ENCODE results near the gene ICA1. TPM values are rescaled to one million over a fixed set of nuclear protein-coding genes. Genes with fewer than 3 reads are reported as not detected.

The ICA1 gene
- total and polyA plus RNA-seq, 2 of the 13 experiments (the other 11 are each of a cell fraction or from before 2014, with no cell fraction given), result 0.29 TPM; not detected in 1

DNA sequence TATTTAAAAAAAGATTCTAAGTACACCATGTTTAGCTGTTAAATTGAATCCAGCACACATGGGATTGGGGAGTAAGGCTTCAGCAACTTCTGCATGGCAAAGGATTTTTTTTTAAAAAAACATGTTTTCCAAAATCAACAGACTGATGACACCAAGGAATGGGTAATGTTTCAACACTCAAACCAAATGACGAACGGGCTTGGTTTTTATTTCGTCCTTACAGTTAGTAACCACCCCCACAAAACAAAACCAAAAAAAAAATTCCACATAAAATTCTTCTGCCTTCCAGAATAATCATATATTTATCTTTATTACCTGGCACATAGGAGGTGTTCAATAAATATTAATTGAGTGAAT lies 45.7 kb downstream of the ICA1 start (continued):
- TF ChIP-seq, protein P1, sequence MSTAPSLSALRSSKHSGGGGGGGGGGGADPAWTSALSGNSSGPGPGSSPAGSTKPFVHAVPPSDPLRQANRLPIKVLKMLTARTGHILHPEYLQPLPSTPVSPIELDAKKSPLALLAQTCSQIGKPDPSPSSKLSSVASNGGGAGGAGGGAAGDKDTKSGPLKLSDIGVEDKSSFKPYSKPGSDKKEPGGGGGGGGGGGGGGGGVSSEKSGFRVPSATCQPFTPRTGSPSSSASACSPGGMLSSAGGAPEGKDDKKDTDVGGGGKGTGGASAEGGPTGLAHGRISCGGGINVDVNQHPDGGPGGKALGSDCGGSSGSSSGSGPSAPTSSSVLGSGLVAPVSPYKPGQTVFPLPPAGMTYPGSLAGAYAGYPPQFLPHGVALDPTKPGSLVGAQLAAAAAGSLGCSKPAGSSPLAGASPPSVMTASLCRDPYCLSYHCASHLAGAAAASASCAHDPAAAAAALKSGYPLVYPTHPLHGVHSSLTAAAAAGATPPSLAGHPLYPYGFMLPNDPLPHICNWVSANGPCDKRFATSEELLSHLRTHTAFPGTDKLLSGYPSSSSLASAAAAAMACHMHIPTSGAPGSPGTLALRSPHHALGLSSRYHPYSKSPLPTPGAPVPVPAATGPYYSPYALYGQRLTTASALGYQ (CRISPR knock-in tag; IDR thresholded peaks at IDR 0.05), result no peak
- TF ChIP-seq ZFP36L1 (CRISPR knock-in tag; IDR thresholded peaks at IDR 0.05), result no peak

DNA sequence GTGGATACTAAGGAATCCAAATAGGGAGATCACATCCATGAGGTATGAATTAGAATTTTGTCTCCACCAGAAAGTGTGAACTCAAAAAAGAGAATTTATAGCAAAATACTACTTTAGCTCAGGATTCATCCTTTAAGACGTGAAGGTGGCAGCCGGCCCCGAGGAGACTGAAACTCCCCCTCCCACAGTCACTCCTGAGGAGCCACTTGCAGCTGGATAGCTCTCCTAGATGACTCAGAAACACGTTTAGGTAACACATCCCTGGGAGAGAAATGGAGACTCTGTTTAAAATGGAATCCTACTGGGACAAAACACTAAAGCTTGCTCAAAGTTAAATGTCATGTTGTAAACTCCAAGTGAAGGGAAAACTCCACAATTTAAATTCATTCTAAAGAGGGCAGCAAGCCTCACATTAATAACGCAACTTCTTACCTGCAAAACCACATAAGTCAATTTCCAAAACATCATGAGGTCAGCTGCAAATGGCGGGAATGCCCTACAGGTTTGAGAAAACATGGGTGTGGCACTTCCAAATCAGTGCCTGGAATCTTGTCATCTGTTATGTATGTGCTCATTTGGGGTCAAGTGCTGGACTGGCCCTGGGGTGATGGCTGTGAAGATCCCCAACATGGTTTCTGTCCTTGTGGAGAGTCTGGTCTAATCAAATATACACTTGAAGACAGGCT lies 46.2 kb downstream of the ICA1 start:
- intact Hi-C loops (cut with micrococcal nuclease; ENCODE audit: unreplicated experiment), result loop anchor here (5.0 to 10.0 kb wide), 4 partner anchors 82 to 618 kb away; no protein-coding TSS in a partner anchor
- ChIA-PET CTCF (ENCODE audit: low intra/inter-chr PET ratio, low total read pairs) (no interaction called here), POLR2A (no interaction called here)
- no TSS peak for BruUV-seq (replicated peaks)
- Histone ChIP-seq H3K4me2 (ENCODE audit: low read depth, low read length) (no peak overlapping the region), H2AFZ (ENCODE audit: low read length) (no peak overlapping the region), H3K4me1 (ENCODE audit: insufficient read depth, low read length) (peaks cover 10% of the 10 kb centered on the region), H3K9me3 (ENCODE audit: low read length) (no peaks in the 10 kb centered on the region), H4K20me1 (ENCODE audit: insufficient read depth, low read length) (no peaks in the 10 kb centered on the region), H3K4me3 (replicated peaks in 1 of 3; ENCODE audit: insufficient read depth in 1 of 3, low read depth in 2 of 3, low read length in 3 of 3) (no peak overlapping the region), H3K79me2 (ENCODE audit: insufficient read depth, low read length) (no peaks in the 10 kb centered on the region), H3K36me3 (replicated peaks in 1 of 2; ENCODE audit: control insufficient read depth in 1 of 2, insufficient read depth in 2 of 2, low read length in 2 of 2) (no peaks in the 10 kb centered on the region), H3K9ac (ENCODE audit: insufficient read depth, low read depth, low read length) (no peak overlapping the region), H3K27ac (ENCODE audit: extremely low read length, insufficient read depth, low read length) (no peak overlapping the region), H3K27me3 (ENCODE audit: control insufficient read depth in 1 of 2, insufficient read depth in 2 of 2, low read length in 2 of 2) (no peaks in the 10 kb centered on the region)
- TF ChIP-seq, protein P2, sequence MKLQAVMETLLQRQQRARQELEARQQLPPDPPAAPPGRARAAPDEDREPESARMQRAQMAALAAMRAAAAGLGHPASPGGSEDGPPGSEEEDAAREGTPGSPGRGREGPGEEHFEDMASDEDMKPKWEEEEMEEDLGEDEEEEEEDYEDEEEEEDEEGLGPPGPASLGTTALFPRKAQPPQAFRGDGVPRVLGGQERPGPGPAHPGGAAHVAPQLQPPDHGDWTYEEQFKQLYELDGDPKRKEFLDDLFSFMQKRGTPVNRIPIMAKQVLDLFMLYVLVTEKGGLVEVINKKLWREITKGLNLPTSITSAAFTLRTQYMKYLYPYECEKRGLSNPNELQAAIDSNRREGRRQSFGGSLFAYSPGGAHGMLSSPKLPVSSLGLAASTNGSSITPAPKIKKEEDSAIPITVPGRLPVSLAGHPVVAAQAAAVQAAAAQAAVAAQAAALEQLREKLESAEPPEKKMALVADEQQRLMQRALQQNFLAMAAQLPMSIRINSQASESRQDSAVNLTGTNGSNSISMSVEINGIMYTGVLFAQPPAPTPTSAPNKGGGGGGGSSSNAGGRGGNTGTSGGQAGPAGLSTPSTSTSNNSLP (IDR thresholded peaks at IDR 0.05; ENCODE audit: low read depth, low read length), result no peak
- TF ChIP-seq AKAP8 (CRISPR knock-in tag; IDR thresholded peaks at IDR 0.05) (no peak), ZNF296 (CRISPR knock-in tag; conservative IDR thresholded peaks at IDR 0.05) (no peak), MTA1 (CRISPR knock-in tag; IDR thresholded peaks at IDR 0.05; ENCODE audit: borderline replicate concordance) (no peak), HDAC1 (CRISPR knock-in tag; IDR thresholded peaks at IDR 0.05) (no peak), FOSL1 (CRISPR knock-in tag; IDR thresholded peaks at IDR 0.05; ENCODE audit: borderline replicate concordance) (no peak)
- TF ChIP-seq, protein P3, sequence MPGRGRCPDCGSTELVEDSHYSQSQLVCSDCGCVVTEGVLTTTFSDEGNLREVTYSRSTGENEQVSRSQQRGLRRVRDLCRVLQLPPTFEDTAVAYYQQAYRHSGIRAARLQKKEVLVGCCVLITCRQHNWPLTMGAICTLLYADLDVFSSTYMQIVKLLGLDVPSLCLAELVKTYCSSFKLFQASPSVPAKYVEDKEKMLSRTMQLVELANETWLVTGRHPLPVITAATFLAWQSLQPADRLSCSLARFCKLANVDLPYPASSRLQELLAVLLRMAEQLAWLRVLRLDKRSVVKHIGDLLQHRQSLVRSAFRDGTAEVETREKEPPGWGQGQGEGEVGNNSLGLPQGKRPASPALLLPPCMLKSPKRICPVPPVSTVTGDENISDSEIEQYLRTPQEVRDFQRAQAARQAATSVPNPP (CRISPR knock-in tag; IDR thresholded peaks at IDR 0.05), result no peak
- TF ChIP-seq, protein P4, sequence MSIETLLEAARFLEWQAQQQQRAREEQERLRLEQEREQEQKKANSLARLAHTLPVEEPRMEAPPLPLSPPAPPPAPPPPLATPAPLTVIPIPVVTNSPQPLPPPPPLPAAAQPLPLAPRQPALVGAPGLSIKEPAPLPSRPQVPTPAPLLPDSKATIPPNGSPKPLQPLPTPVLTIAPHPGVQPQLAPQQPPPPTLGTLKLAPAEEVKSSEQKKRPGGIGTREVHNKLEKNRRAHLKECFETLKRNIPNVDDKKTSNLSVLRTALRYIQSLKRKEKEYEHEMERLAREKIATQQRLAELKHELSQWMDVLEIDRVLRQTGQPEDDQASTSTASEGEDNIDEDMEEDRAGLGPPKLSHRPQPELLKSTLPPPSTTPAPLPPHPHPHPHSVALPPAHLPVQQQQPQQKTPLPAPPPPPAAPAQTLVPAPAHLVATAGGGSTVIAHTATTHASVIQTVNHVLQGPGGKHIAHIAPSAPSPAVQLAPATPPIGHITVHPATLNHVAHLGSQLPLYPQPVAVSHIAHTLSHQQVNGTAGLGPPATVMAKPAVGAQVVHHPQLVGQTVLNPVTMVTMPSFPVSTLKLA (IDR thresholded peaks at IDR 0.05), result no peak
- in situ Hi-C loops (cut with HindIII; ENCODE audit: extremely low pct_ligation_motif_present, low pct_unique_long_range_greater_than_20kb), result loop anchor here (10.0 to 25.0 kb wide), 2 partner anchors 553 to 791 kb away; no protein-coding TSS in a partner anchor
- 29% methylated on average over 6 of the region's 6 CpGs for WGBS (ENCODE audit: low lambda C conversion rate)
- ATAC-seq, result no peak
- no peak for DNase-seq (ENCODE audit: low spot score)
- FAIRE-seq, result no peak
